Fibroblast of pulmonary artery (primary cell): ENCODE results near the gene CD163L1.

ENCODE experiments used
- DNase-seq: peaks from one replicate; pipeline ENCODE4 v3.0.0-alpha.2; 2010; ENCODE audit warnings: low read depth
- H3K4me3 ChIP-seq: replicated peaks from 2 replicates; pipeline ENCODE4 v1.5.1; 2011; ENCODE audit warnings: low read depth, mild to moderate bottlenecking, control low read depth, low read length, moderate library complexity
- TF ChIP-seq, protein P1 (sequence below): IDR thresholded peaks from 2 replicates; pipeline ENCODE4 v1.5.1; 2011; ENCODE audit warnings: mild to moderate bottlenecking, control low read depth, low read length, inconsistent platforms; ENCODE audit errors: missing control alignments

The CD163L1 gene

DNA sequence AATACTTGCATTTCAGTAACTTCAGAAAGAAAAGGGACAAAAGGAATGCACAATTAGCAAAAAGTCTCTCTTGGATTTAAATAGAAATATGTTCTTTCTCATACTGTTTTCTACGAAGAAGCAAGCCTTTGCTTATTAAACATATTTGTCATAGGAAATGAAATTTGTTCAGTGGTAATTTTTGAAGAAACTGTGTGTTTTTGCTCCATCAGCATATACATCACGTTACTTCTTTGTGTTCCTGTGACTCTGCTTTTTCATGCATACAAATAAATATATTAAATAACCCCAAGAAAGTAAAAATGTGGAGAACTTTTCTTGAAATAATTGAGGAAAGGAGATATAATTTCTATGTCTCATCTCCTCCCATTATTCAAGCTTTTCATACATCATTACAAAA is 39.7 kb downstream of the CD163L1 start:
- TF ChIP-seq, protein P1, sequence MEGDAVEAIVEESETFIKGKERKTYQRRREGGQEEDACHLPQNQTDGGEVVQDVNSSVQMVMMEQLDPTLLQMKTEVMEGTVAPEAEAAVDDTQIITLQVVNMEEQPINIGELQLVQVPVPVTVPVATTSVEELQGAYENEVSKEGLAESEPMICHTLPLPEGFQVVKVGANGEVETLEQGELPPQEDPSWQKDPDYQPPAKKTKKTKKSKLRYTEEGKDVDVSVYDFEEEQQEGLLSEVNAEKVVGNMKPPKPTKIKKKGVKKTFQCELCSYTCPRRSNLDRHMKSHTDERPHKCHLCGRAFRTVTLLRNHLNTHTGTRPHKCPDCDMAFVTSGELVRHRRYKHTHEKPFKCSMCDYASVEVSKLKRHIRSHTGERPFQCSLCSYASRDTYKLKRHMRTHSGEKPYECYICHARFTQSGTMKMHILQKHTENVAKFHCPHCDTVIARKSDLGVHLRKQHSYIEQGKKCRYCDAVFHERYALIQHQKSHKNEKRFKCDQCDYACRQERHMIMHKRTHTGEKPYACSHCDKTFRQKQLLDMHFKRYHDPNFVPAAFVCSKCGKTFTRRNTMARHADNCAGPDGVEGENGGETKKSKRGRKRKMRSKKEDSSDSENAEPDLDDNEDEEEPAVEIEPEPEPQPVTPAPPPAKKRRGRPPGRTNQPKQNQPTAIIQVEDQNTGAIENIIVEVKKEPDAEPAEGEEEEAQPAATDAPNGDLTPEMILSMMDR: no peak
- no peak overlapping the region for H3K4me3 ChIP-seq

DNA sequence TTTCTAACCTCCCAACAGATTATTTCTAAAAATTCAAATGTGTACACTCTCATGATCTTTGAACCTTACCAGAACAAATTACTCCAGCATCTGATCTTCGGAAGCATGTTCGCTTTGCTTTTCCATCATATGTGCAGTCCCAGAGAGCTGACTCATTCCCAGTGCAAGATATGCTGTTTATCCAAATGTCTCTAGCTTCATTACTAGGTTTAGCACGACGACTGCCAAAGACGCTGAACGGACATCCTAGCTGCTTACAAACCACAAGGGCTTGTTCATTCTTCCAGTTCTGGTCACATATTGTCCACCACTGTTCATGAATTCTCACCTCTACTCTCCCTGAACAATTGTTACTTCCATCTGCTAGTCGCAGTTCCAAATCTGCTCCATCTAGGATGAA is 40.5 kb downstream of the CD163L1 start:
- peak; percentile 1 for DNase-seq
- H3K4me3 ChIP-seq: no peak overlapping the region
- TF ChIP-seq, protein P1: no peak

More for the DNA sequence above, 39.7 kb downstream of the CD163L1 start:
- no peak for DNase-seq

DNA sequence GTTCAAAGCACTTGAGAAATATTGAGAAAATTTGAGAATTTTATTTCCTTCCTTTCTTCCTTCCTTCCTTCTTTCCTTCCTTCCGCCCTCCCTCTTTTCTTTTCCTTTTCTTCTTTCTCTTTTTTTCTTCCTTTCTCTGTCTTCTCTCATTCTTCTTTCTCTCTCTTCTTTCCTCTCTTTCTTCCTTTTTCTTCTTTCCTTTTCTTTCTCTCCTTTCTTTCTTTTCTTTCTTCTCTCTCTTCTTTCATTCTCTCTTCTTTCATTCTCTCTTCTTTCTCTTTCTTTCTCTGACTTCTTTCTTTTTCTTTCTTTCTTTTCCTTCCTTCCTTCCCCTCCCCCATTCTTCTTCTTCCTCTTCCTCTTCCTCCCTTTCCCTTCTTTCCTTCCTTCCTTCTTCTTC is 44.9 kb downstream of the CD163L1 start:
- H3K4me3 ChIP-seq: no peak overlapping the region
- no peak for DNase-seq
- TF ChIP-seq, protein P1: no peak

DNA sequence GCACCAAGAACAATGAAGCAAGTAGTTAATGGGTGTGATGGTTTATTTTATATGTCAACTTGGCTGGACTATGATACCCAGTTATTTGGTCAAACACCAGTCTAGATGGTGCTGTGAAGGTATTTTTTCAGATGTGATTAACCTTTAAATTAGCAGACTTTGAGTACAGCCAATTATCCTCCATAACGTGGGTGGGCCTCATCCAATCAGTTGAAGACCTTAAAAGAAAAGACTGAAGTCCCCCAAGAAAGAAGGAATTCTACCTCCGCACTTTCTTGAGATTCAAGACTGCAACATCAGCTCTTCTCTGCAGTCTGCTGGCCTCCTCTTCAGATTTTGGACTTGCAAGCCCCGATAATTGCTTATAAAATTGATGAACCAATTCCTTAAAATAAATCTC is 47.5 kb downstream of the CD163L1 start:
- no peak for DNase-seq
- TF ChIP-seq, protein P1: no peak
- no peak overlapping the region for H3K4me3 ChIP-seq

DNA sequence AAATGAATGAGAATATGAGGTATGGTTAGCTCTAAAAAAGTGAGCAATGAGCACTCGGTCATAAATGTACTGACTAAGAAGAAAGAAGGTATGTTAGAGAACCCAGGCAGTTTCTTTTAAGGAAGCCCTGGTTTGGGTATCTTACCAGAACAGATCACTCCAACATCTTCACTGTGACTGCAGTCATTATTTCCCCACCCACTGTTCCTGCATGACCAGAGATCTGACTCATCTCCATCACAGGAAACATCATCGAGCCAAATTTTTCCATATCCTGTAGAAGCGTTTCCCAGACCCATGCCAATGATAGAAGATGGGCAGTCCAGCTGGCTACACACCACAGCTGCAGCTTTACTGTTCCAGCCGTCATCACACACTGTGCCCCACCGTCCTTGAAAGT is 48.0 kb downstream of the CD163L1 start:
- TF ChIP-seq, protein P1: no peak
- no peak for DNase-seq
- no peak overlapping the region for H3K4me3 ChIP-seq

DNA sequence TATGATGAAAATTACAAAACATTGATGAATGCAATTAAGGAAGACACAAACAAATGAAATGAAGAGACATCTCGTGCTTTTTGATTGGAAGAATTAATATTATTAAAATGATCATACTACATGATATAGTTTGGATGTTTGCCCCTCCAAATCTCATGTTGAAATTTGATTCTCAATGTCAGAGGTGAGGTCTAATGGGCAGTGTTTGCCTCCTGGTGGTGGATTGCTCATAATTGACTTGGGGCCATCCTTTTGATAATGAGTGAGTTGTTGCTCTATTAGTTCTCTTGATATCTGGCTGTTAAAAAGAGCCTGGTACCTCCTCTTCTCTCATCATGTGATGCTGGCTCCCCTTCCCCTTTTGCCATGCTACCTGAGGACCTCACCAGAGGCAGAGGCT is 56.7 kb downstream of the CD163L1 start:
- TF ChIP-seq, protein P1: no peak
- H3K4me3 ChIP-seq: no peak overlapping the region
- DNase-seq: no peak

DNA sequence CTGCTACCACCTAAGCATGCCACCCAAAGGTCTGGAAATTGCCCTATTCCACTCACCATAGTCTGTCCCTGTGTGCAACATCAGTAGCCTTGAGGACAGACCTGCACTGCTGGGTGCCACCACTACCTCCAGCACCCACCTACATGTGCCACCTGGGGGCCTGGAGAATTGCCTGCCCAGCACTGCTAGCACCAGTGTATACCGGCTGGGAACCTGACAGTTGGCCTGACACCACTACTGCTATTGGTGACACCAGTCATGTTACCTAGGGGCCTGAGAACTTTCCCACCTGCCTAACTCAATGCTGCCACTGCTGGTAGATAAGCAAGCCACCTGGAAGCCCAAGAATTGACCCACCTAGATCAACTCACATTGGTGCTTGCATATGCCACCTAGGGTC is 60.8 kb downstream of the CD163L1 start:
- TF ChIP-seq, protein P1: no peak
- no peak overlapping the region for H3K4me3 ChIP-seq
- no peak for DNase-seq
